Neural cell (in vitro differentiated cells): ENCODE results near the gene ACVR1. TPM values are rescaled to one million over a fixed set of nuclear protein-coding genes. Genes with fewer than 3 reads are reported as not detected.

Source experiments
- H2AFZ ChIP-seq: fragments of 200-600, 300-800 bp; sonication (generic), shearing (Covaris generic); 2 replicates; pipeline ENCODE4 v1.6.0; 2014; ENCODE audit warnings: low read depth, mild to moderate bottlenecking, antibody characterized with exemption, low read length, moderate library complexity
- H3F3A ChIP-seq: fragments of 200-600 bp; shearing (Covaris generic); 2 replicates; pipeline ENCODE4 v1.6.1; 2016; ENCODE audit warnings: mild to moderate bottlenecking, moderate library complexity, mixed read lengths, antibody characterized with exemption, low read length; ENCODE audit not compliant: insufficient read depth, poor library complexity, severe bottlenecking
- H3K27ac ChIP-seq: fragments of 200-600, 300-800 bp; sonication (generic), shearing (Covaris generic); 2 replicates; pipeline ENCODE4 v1.5.1; 2014; ENCODE audit warnings: mild to moderate bottlenecking, low read length, moderate library complexity
- H3K27me3 ChIP-seq: fragments of 300-800, 200-600 bp; sonication (generic), shearing (Covaris generic); 2 replicates; pipeline ENCODE4 v1.6.0; 2014; ENCODE audit warnings: mild to moderate bottlenecking, low read depth, low read length, moderate library complexity; ENCODE audit not compliant: insufficient read depth
- H3K36me3 ChIP-seq: fragments of 300-800, 200-600 bp; sonication (generic), shearing (Covaris generic); 2 replicates; pipeline ENCODE4 v1.5.1; 2014; ENCODE audit warnings: mild to moderate bottlenecking, antibody characterized with exemption, low read length, moderate library complexity; ENCODE audit not compliant: insufficient read depth
- H3K4me2 ChIP-seq: fragments of 300-800, 200-600 bp; sonication (generic), shearing (Covaris generic); 2 replicates; pipeline ENCODE4 v1.6.0; 2014; ENCODE audit warnings: mild to moderate bottlenecking, low read length
- H3K4me3 ChIP-seq: fragments of 300-800, 200-600 bp; sonication (generic), shearing (Covaris generic); 2 replicates; pipeline ENCODE4 v1.5.1; 2014; ENCODE audit warnings: mild to moderate bottlenecking, low read length, moderate library complexity
- H3K79me2 ChIP-seq: fragments of 200-600 bp; shearing (Covaris generic); replicated peaks from 2 replicates; pipeline ENCODE4 v1.6.0; 2014; ENCODE audit warnings: mild to moderate bottlenecking, low read length, moderate library complexity; ENCODE audit not compliant: insufficient read depth
- H3K9ac ChIP-seq: fragments of 300-800, 200-600 bp; sonication (generic), shearing (Covaris generic); 2 replicates; pipeline ENCODE4 v1.6.1; 2016; ENCODE audit warnings: mild to moderate bottlenecking, low read length, mixed read lengths
- H3K9me2 ChIP-seq: fragments of 200-600 bp; shearing (Covaris generic); 2 replicates; pipeline ENCODE4 v1.6.1; 2016; ENCODE audit warnings: mild to moderate bottlenecking, low read length, mixed read lengths; ENCODE audit not compliant: insufficient read depth
- H3K9me3 ChIP-seq: fragments of 200-600, 300-800 bp; sonication (generic), shearing (Covaris generic); 2 replicates; pipeline ENCODE4 v1.6.1; 2016; ENCODE audit warnings: mild to moderate bottlenecking, mixed run types, low read length, moderate library complexity, mixed read lengths
- H4K20me1 ChIP-seq: fragments of 200-600 bp; shearing (Covaris generic); 2 replicates; pipeline ENCODE4 v1.6.1; 2016; ENCODE audit warnings: mild to moderate bottlenecking, mixed run types; ENCODE audit not compliant: insufficient read depth
- CTCF ChIP-seq: fragments of 450-650 bp; IDR thresholded peaks from 2 replicates; pipeline ENCODE4 v1.5.1; 2014; ENCODE audit warnings: antibody characterized with exemption, mild to moderate bottlenecking, moderate library complexity; ENCODE audit not compliant: poor library complexity, severe bottlenecking
- EP300 ChIP-seq: fragments of 450-650 bp; conservative IDR thresholded peaks from 2 replicates; pipeline ENCODE4 v1.6.1; 2014; ENCODE audit warnings: antibody characterized with exemption, mild to moderate bottlenecking, moderate library complexity; ENCODE audit not compliant: poor library complexity, severe bottlenecking
- EZH2 ChIP-seq: fragments of 200-600, 300-800 bp; shearing (Covaris generic), sonication (generic); IDR thresholded peaks from 2 replicates; pipeline ENCODE4 v1.6.1; 2014; ENCODE audit warnings: antibody characterized with exemption, low read length, borderline replicate concordance, mild to moderate bottlenecking; ENCODE audit not compliant: insufficient read depth, poor library complexity, severe bottlenecking
- MXI1 ChIP-seq: fragments of 450-650 bp; conservative IDR thresholded peaks from 2 replicates; pipeline ENCODE4 v1.6.1; 2014; ENCODE audit warnings: antibody characterized with exemption, mild to moderate bottlenecking; ENCODE audit not compliant: poor library complexity, severe bottlenecking
- POLR2AphosphoS5 ChIP-seq: IDR thresholded peaks from 2 replicates; pipeline ENCODE4 v1.6.1; 2012
- RAD21 ChIP-seq: fragments of 450-650 bp; conservative IDR thresholded peaks from 2 replicates; pipeline ENCODE4 v1.6.1; 2014; ENCODE audit warnings: antibody characterized with exemption, mild to moderate bottlenecking, moderate library complexity
- REST ChIP-seq: IDR thresholded peaks from 2 replicates; pipeline ENCODE4 v1.6.1; 2012; ENCODE audit warnings: borderline replicate concordance
- SMC3 ChIP-seq: fragments of 450-650 bp; conservative IDR thresholded peaks from 2 replicates; pipeline ENCODE4 v1.6.1; 2014; ENCODE audit warnings: antibody characterized with exemption, mild to moderate bottlenecking, moderate library complexity; ENCODE audit not compliant: poor library complexity
- TAF1 ChIP-seq: IDR thresholded peaks from 2 replicates; pipeline ENCODE4 v1.6.1; 2012; ENCODE audit warnings: low read depth
- polyA plus RNA-seq: library from polyadenylated mRNA; depleted of rRNA; stranded (reverse); fragments of >200 nt; gene quantifications from 2 replicates; pipeline ENCODE4 v1.2.3, GENCODE V29; 2014

The ACVR1 gene
- polyA plus RNA-seq, 1 donor from 2014 or later: 4.0 TPM

- Histone ChIP-seq H3K9me2 (no peaks in the 10 kb centered on the region), H3K79me2 (no peaks in the 10 kb centered on the region), H3K27me3 (no peaks in the 10 kb centered on the region), H3K9ac (no peak overlapping the region), H3K36me3 (no peaks in the 10 kb centered on the region), H3K4me3 (no peak overlapping the region), H3K27ac (no peak overlapping the region), H3K9me3 (peaks cover 3% of the 10 kb centered on the region), H4K20me1 (no peaks in the 10 kb centered on the region), H3F3A (no peaks in the 10 kb centered on the region), H2AFZ (no peak overlapping the region), H3K4me2 (no peak overlapping the region)
- TF ChIP-seq RAD21 (no peak), POLR2AphosphoS5 (no peak), REST (no peak), SMC3 (no peak), EP300 (no peak), TAF1 (no peak), MXI1 (no peak), EZH2 (no peak), CTCF (no peak)
Observed at GRCh38 chr2:157727693-157728092, 148.4 kb downstream of the ACVR1 start.

DNA sequence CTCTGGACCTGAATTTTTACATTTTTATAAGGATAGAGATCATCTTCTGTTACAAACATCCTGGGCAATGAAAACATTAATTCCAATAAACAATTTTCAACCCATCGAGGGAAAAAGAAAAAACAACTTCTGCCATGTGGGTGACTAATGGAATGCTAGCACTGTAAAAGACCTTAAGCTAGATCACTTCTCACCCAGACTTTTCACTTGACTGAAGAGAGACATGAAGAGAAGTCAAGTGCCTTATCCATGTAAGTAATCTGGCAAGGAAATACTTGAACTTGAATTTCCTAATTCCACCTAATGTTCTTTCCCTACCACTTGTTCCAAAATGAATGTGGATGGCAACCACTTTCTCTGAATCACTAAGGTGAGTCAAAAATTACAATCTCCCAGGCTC lies 149.2 kb downstream of the ACVR1 start:
- Histone ChIP-seq H3K9me2 (no peaks in the 10 kb centered on the region), H3K4me2 (no peak overlapping the region), H3K27me3 (no peaks in the 10 kb centered on the region), H3K79me2 (no peaks in the 10 kb centered on the region), H3K27ac (no peak overlapping the region), H3K36me3 (no peaks in the 10 kb centered on the region), H2AFZ (no peak overlapping the region), H3K4me3 (no peak overlapping the region), H4K20me1 (no peaks in the 10 kb centered on the region), H3K9me3 (peaks cover 3% of the 10 kb centered on the region), H3K9ac (no peak overlapping the region), H3F3A (no peaks in the 10 kb centered on the region)
- TF ChIP-seq RAD21 (no peak), EZH2 (no peak), REST (no peak), POLR2AphosphoS5 (no peak), MXI1 (no peak), CTCF (no peak), SMC3 (no peak), EP300 (no peak), TAF1 (no peak)
